ENCODE measurements around the gene RAMP1.

RAMP1 gene

GRCh38 chr2:237913193-237913917, 53.9 kb downstream of the RAMP1 start:
- TF ChIP-seq L3MBTL2 (conservative IDR thresholded peaks at IDR 0.05) = no peak
- no peak for TF ChIP-seq ZNF384 (IDR thresholded peaks at IDR 0.05)
- TF ChIP-seq FOXA1 (IDR thresholded peaks at IDR 0.05) = no peak
- no peak for TF ChIP-seq CTBP1 (IDR thresholded peaks at IDR 0.05; ENCODE audit: borderline replicate concordance)
- no peak for TF ChIP-seq BHLHE40 (IDR thresholded peaks at IDR 0.05; ENCODE audit: borderline replicate concordance)
- TF ChIP-seq LEF1 (IDR thresholded peaks at IDR 0.05; ENCODE audit: borderline replicate concordance) = no peak
- no peak for TF ChIP-seq SP1 (IDR thresholded peaks at IDR 0.05)
- no peak for TF ChIP-seq SUZ12 (IDR thresholded peaks at IDR 0.05)
- TF ChIP-seq ARNT (IDR thresholded peaks at IDR 0.05) = no peak
- TF ChIP-seq TARDBP (IDR thresholded peaks at IDR 0.05) = no peak
- TF ChIP-seq FOXK2 (IDR thresholded peaks at IDR 0.05) = no peak
- TF ChIP-seq FOXM1 (IDR thresholded peaks at IDR 0.05; ENCODE audit: borderline replicate concordance) = no peak
- CTCF ChIA-PET = no interaction called here
- POLR2A ChIA-PET = no interaction called here
- no peak for DNase-seq (ENCODE audit: extremely low spot score)

- ChIA-PET POLR2A (no interaction called here), CTCF (no interaction called here)
- no peak for TF ChIP-seq ZNF384 (IDR thresholded peaks at IDR 0.05)
- no peak for TF ChIP-seq BHLHE40 (IDR thresholded peaks at IDR 0.05; ENCODE audit: borderline replicate concordance)
- TF ChIP-seq CTBP1 (IDR thresholded peaks at IDR 0.05; ENCODE audit: borderline replicate concordance) = no peak
- TF ChIP-seq FOXK2 (IDR thresholded peaks at IDR 0.05) = no peak
- no peak for TF ChIP-seq NFRKB (IDR thresholded peaks at IDR 0.05)
- TF ChIP-seq LEF1 (IDR thresholded peaks at IDR 0.05; ENCODE audit: borderline replicate concordance) = no peak
- TF ChIP-seq SUZ12 (IDR thresholded peaks at IDR 0.05) = no peak
- TF ChIP-seq FOXM1 (IDR thresholded peaks at IDR 0.05; ENCODE audit: borderline replicate concordance) = no peak
- no peak for TF ChIP-seq TARDBP (IDR thresholded peaks at IDR 0.05)
- no peak for TF ChIP-seq ELF4 (IDR thresholded peaks at IDR 0.05)
- TF ChIP-seq FOXA1 (IDR thresholded peaks at IDR 0.05) = no peak
- no peak for TF ChIP-seq SP1 (IDR thresholded peaks at IDR 0.05)
- TF ChIP-seq HDGF (IDR thresholded peaks at IDR 0.05; ENCODE audit: borderline replicate concordance) = no peak
- no peak for TF ChIP-seq ARNT (IDR thresholded peaks at IDR 0.05)
- no peak for TF ChIP-seq PKNOX1 (IDR thresholded peaks at IDR 0.05)
- no peak for TF ChIP-seq L3MBTL2 (conservative IDR thresholded peaks at IDR 0.05)
- DNase-seq (ENCODE audit: extremely low spot score) = no peak
Measured at GRCh38 chr2:237915576-237915975, 56.2 kb downstream of the RAMP1 start.

- POLR2A ChIA-PET = no interaction called here
- DNase-seq (ENCODE audit: extremely low spot score) = no peak
- TF ChIP-seq FOXA1 (IDR thresholded peaks at IDR 0.05) (no peak), SUZ12 (IDR thresholded peaks at IDR 0.05) (no peak), ELF4 (IDR thresholded peaks at IDR 0.05) (no peak), ARNT (IDR thresholded peaks at IDR 0.05) (no peak), BHLHE40 (IDR thresholded peaks at IDR 0.05; ENCODE audit: borderline replicate concordance) (no peak), CTBP1 (IDR thresholded peaks at IDR 0.05; ENCODE audit: borderline replicate concordance) (no peak), LEF1 (IDR thresholded peaks at IDR 0.05; ENCODE audit: borderline replicate concordance) (no peak), NFRKB (IDR thresholded peaks at IDR 0.05) (no peak), ZNF384 (IDR thresholded peaks at IDR 0.05) (no peak), TARDBP (IDR thresholded peaks at IDR 0.05) (no peak), FOXM1 (IDR thresholded peaks at IDR 0.05; ENCODE audit: borderline replicate concordance) (no peak), L3MBTL2 (conservative IDR thresholded peaks at IDR 0.05) (no peak), SP1 (IDR thresholded peaks at IDR 0.05) (no peak), PKNOX1 (IDR thresholded peaks at IDR 0.05) (no peak), FOXK2 (IDR thresholded peaks at IDR 0.05) (no peak), HDGF (IDR thresholded peaks at IDR 0.05; ENCODE audit: borderline replicate concordance) (no peak)
- CTCF ChIA-PET = interaction anchor here (0.6 kb wide), 1 partner anchor 243 kb away, joined by 3 read pairs; no protein-coding TSS in a partner anchor
Measured at GRCh38 chr2:237916296-237916695, 56.9 kb downstream of the RAMP1 start.

- no peak for DNase-seq (ENCODE audit: extremely low spot score)
- ChIA-PET POLR2A (no interaction called here), CTCF (no interaction called here)
- TF ChIP-seq SP1 (IDR thresholded peaks at IDR 0.05) = no peak
- TF ChIP-seq L3MBTL2 (conservative IDR thresholded peaks at IDR 0.05) = no peak
- no peak for TF ChIP-seq ELF4 (IDR thresholded peaks at IDR 0.05)
- no peak for TF ChIP-seq ZNF384 (IDR thresholded peaks at IDR 0.05)
- TF ChIP-seq TARDBP (IDR thresholded peaks at IDR 0.05) = no peak
- TF ChIP-seq ARNT (IDR thresholded peaks at IDR 0.05) = no peak
- TF ChIP-seq PKNOX1 (IDR thresholded peaks at IDR 0.05) = no peak
- TF ChIP-seq FOXM1 (IDR thresholded peaks at IDR 0.05; ENCODE audit: borderline replicate concordance) = no peak
- TF ChIP-seq LEF1 (IDR thresholded peaks at IDR 0.05; ENCODE audit: borderline replicate concordance) = no peak
- TF ChIP-seq HDGF (IDR thresholded peaks at IDR 0.05; ENCODE audit: borderline replicate concordance) = no peak
- no peak for TF ChIP-seq CTBP1 (IDR thresholded peaks at IDR 0.05; ENCODE audit: borderline replicate concordance)
- TF ChIP-seq FOXA1 (IDR thresholded peaks at IDR 0.05) = no peak
- no peak for TF ChIP-seq BHLHE40 (IDR thresholded peaks at IDR 0.05; ENCODE audit: borderline replicate concordance)
- TF ChIP-seq SUZ12 (IDR thresholded peaks at IDR 0.05) = no peak
- TF ChIP-seq FOXK2 (IDR thresholded peaks at IDR 0.05) = no peak
- no peak for TF ChIP-seq NFRKB (IDR thresholded peaks at IDR 0.05)
Measured at GRCh38 chr2:237917696-237918374, 58.4 kb downstream of the RAMP1 start.

- POLR2A ChIA-PET = no interaction called here
- no peak for DNase-seq (ENCODE audit: extremely low spot score)
- CTCF ChIA-PET = no interaction called here
- TF ChIP-seq LEF1 (IDR thresholded peaks at IDR 0.05; ENCODE audit: borderline replicate concordance) = no peak
- no peak for TF ChIP-seq ZNF384 (IDR thresholded peaks at IDR 0.05)
- no peak for TF ChIP-seq TARDBP (IDR thresholded peaks at IDR 0.05)
Measured at GRCh38 chr2:237919593-237919992, 60.2 kb downstream of the RAMP1 start.

Data from HEK293T (cell line).